Activated CD4-positive, CD25-positive, alpha-beta regulatory T cell treated with anti-CD3 and anti-CD28 coated beads, Interleukin-2, amount 50 U/mL, for 16 hours (primary cell): Measurements from ENCODE around the gene C20orf202.
"Not testable (repeated sequence)": the region's sequence is repeated elsewhere in the genome, so short reads cannot be mapped to it uniquely, and the experiment has no call there.

Source experiments
- DNase-seq: peaks from one replicate; pipeline ENCODE4 v3.0.0-alpha.2; 2020; ENCODE audit warnings: low read depth, low spot score

C20orf202 gene

GRCh38 chr20:1209447-1210387 is 6.5 kb downstream of the C20orf202 start:
- no peak for DNase-seq

GRCh38 chr20:1210501-1210900 is 7.2 kb downstream of the C20orf202 start:
- no peak for DNase-seq

GRCh38 chr20:1212023-1212422 is 8.8 kb downstream of the C20orf202 start:
- no peak for DNase-seq

GRCh38 chr20:1212607-1213396 is 9.5 kb downstream of the C20orf202 start:
- peak; percentile 46 for DNase-seq

- DNase-seq, result no peak
Observed at GRCh38 chr20:1214838-1215261, 11.6 kb downstream of the C20orf202 start.

GRCh38 chr20:1215386-1216170 is 12.3 kb downstream of the C20orf202 start:
- DNase-seq, result no peak

- DNase-seq, result not testable (repeated sequence)
Observed at GRCh38 chr20:1216527-1217427, 13.5 kb downstream of the C20orf202 start.

- not testable (repeated sequence) for DNase-seq
Observed at GRCh38 chr20:1222750-1223149, 19.5 kb downstream of the C20orf202 start.

- no peak for DNase-seq
Observed at GRCh38 chr20:1224205-1224890, 21.1 kb downstream of the C20orf202 start.

- no peak for DNase-seq
Observed at GRCh38 chr20:1225263-1225782, 22.1 kb downstream of the C20orf202 start.

- peak; percentile 62 for DNase-seq
Observed at GRCh38 chr20:1225783-1226654, 22.8 kb downstream of the C20orf202 start, which contains the start of gene RAD21L1. Gene RAD21L1, plus strand, starts transcription at chr20:1226044. Its CDS starts 2,410 bp downstream, at chr20:1228454.

GRCh38 chr20:1229541-1229940 is 26.3 kb downstream of the C20orf202 start:
- DNase-seq, result no peak

GRCh38 chr20:1232286-1233111 is 29.2 kb downstream of the C20orf202 start:
- DNase-seq, result no peak

- no peak for DNase-seq
Observed at GRCh38 chr20:1240549-1240948, 37.3 kb downstream of the C20orf202 start.

GRCh38 chr20:1241456-1241855 is 38.2 kb downstream of the C20orf202 start:
- no peak for DNase-seq

GRCh38 chr20:1242099-1242498 is 38.8 kb downstream of the C20orf202 start:
- no peak for DNase-seq

- no peak for DNase-seq
Observed at GRCh38 chr20:1242530-1242929, 39.3 kb downstream of the C20orf202 start.

- no peak for DNase-seq
Observed at GRCh38 chr20:1245578-1245977, 42.3 kb downstream of the C20orf202 start.
